Naive thymus-derived CD4-positive, alpha-beta T cell (primary cell): ENCODE results near the gene TOM1L2. TPM values are rescaled to one million over a fixed set of nuclear protein-coding genes. Genes with fewer than 3 reads are reported as not detected.
A peak's percentile ranks its signal among the peaks of the same experiment; 100 is the strongest.

Experiments used
- ATAC-seq: fragments of 150-1000 bp; cut with Tn5 transposase; 2 replicates; pipeline ENCODE4 v1.10.0; 2021; ENCODE audit warnings: mild to moderate bottlenecking, moderate library complexity
- CTCF ChIA-PET: fragments of 350-600 bp; sonication (Branson Sonifier 250); formaldehyde crosslinking; loops from one replicate; lab custom pipeline; 2021; ENCODE audit warnings: antibody characterized with exemption; lab: Charles Lee
- POLR2A ChIA-PET: fragments of 350-600 bp; sonication (Branson Sonifier 250); formaldehyde crosslinking; loops from one replicate; lab custom pipeline; 2021; ENCODE audit warnings: antibody characterized with exemption, inconsistent platforms; lab: Charles Lee
- DNase-seq, 9 donors: peaks; one replicate each; pipeline versions ENCODE4 v3.0.0 to v3.0.0-alpha.2; 2020 to 2022; ENCODE audit warnings: mixed read lengths in 1 of 9
- H3K27ac ChIP-seq: one replicate; pipeline ENCODE4 v1.7.0; 2013; ENCODE audit warnings: mild to moderate bottlenecking, low read depth, low read length, moderate library complexity
- H3K27me3 ChIP-seq, 2 donors: one replicate each; pipeline ENCODE4 v1.7.0; 2013; ENCODE audit warnings: low read length in 2 of 2, mild to moderate bottlenecking in 2 of 2, moderate library complexity in 2 of 2; ENCODE audit not compliant: control insufficient read depth in 2 of 2, insufficient read depth in 2 of 2
- H3K36me3 ChIP-seq, 3 experiments: 1 replicate in 2 of 3; 2 replicates in 1 of 3; pipeline ENCODE4 v1.7.0; 2013; ENCODE audit warnings: low read length in 3 of 3, mild to moderate bottlenecking in 3 of 3, moderate library complexity in 1 of 3; ENCODE audit not compliant: insufficient read depth in 3 of 3, control insufficient read depth in 2 of 3
- H3K4me1 ChIP-seq, 2 donors: one replicate each; pipeline ENCODE4 v1.7.0; 2013; ENCODE audit warnings: low read length in 2 of 2, mild to moderate bottlenecking in 2 of 2, moderate library complexity in 1 of 2; ENCODE audit not compliant: control insufficient read depth in 2 of 2, insufficient read depth in 2 of 2
- H3K4me3 ChIP-seq: 2 replicates; pipeline ENCODE4 v1.7.0; 2013; ENCODE audit warnings: mild to moderate bottlenecking, low read length
- H3K9me3 ChIP-seq, 3 experiments: 1 replicate in 2 of 3; 2 replicates in 1 of 3; pipeline ENCODE4 v1.7.0; 2013; ENCODE audit warnings: low read length in 3 of 3; ENCODE audit not compliant: control insufficient read depth in 2 of 3
- H3K27ac Mint-ChIP-seq, 9 donors: one replicate each; pipeline ENCODE4 v1.8.0; 2020 to 2022; ENCODE audit warnings: mixed read lengths in 9 of 9, mild to moderate bottlenecking in 8 of 9, moderate library complexity in 5 of 9, inconsistent platforms in 2 of 9
- H3K27me3 Mint-ChIP-seq, 5 donors: one replicate each; pipeline ENCODE4 v1.8.0; 2021 to 2022; ENCODE audit warnings: mixed read lengths in 5 of 5, mild to moderate bottlenecking in 1 of 5
- H3K36me3 Mint-ChIP-seq, 5 donors: one replicate each; pipeline ENCODE4 v1.8.0; 2020 to 2022; ENCODE audit warnings: mixed read lengths in 5 of 5, mild to moderate bottlenecking in 3 of 5, inconsistent platforms in 1 of 5
- H3K4me1 Mint-ChIP-seq, 7 donors: one replicate each; pipeline ENCODE4 v1.8.0; 2020 to 2022; ENCODE audit warnings: mixed read lengths in 7 of 7, mild to moderate bottlenecking in 3 of 7, inconsistent platforms in 1 of 7
- H3K4me3 Mint-ChIP-seq, 10 donors: one replicate each; pipeline ENCODE4 v1.8.0; 2020 to 2022; ENCODE audit warnings: mild to moderate bottlenecking in 10 of 10, mixed read lengths in 10 of 10, moderate library complexity in 6 of 10, inconsistent platforms in 2 of 10
- H3K9me3 Mint-ChIP-seq, 11 donors: one replicate each; pipeline ENCODE4 v1.8.0; 2020 to 2022; ENCODE audit warnings: mixed read lengths in 11 of 11, mild to moderate bottlenecking in 4 of 11, inconsistent platforms in 1 of 11, moderate library complexity in 1 of 11
- intact Hi-C, 2 donors: fragments of 100-400 bp; cut with micrococcal nuclease; formaldehyde crosslinking; loops; one replicate each; pipeline ENCODE4 v1.15.1; 2023
- polyA plus RNA-seq, 2 donors: library from polyadenylated mRNA; unstranded; fragments of 300-500 nt; fragmentation: Illumina TruSeq; gene quantifications; one replicate each; pipeline ENCODE4 v1.2.3, GENCODE V29; 2021
- total RNA-seq, 6 experiments: library from RNA in 5 of 6; stranded (reverse) in 5 of 6; gene quantifications; 1 replicate in 5 of 6; 2 replicates in 1 of 6; pipeline ENCODE4 v1.2.3 and lab custom pipeline; 2021 to 2026

TOM1L2 gene
- total and polyA plus RNA-seq, 7 experiments from 2014 or later, result 6.9 to 84.1 (median 61.0) TPM

- H3K36me3 ChIP-seq, result peaks cover 0 to 13% (median 0%) of the 10 kb centered on the region in 3 experiments
- ChIA-PET CTCF (interaction anchor here (0.9 to 2.1 kb wide), 4 partner anchors 10 to 47 kb away, joined by 3 to 7 read pairs (median 4); no protein-coding TSS in a partner anchor), POLR2A (interaction anchor here (0.9 to 6.1 kb wide), 8 partner anchors 8 to 168 kb away, joined by 3 to 66 read pairs (median 4); partner anchors contain the start of genes RAI1 and SREBF1)
- Mint-ChIP-seq H3K36me3 (peaks cover 0 to 14% (median 0%) of the 10 kb centered on the region in 5 donors), H3K4me3 (peak overlapping the region; percentile 72 to 81 (median 76)), H3K4me1 (peaks cover 45 to 70% (median 63%) of the 10 kb centered on the region in 7 donors), H3K27ac (peak overlapping the region; percentile 95 to 98 (median 96)), H3K27me3 (no peaks in the 10 kb centered on the region), H3K9me3 (no peaks in the 10 kb centered on the region)
- H3K27ac ChIP-seq, result peak overlapping the region; percentile 70
- DNase-seq (no peak), ATAC-seq (no peak)
- intact Hi-C loops, result loop anchor here (1.0 to 2.0 kb wide), 5 partner anchors 8 to 56 kb away; partner anchors contain the start of gene SREBF1 (in 2 of the 2)
- H3K9me3 ChIP-seq, result no peaks in the 10 kb centered on the region
- peak overlapping the region; percentile 5 for H3K4me3 ChIP-seq
- no peaks in the 10 kb centered on the region for H3K27me3 ChIP-seq
- peaks cover 35 to 59% of the 10 kb centered on the region in 2 donors for H3K4me1 ChIP-seq
Measured at GRCh38 chr17:17848311-17849082, 123.7 kb downstream of the TOM1L2 start.

GRCh38 chr17:17847726-17848125 is 124.5 kb downstream of the TOM1L2 start:
- peak overlapping the region in 8 of 9 donors; percentile 79 to 98 (median 96) for H3K27ac Mint-ChIP-seq
- ChIA-PET CTCF (interaction anchor here (0.6 to 2.1 kb wide), 3 partner anchors 9 to 164 kb away, joined by 3 to 7 read pairs (median 3); no protein-coding TSS in a partner anchor), POLR2A (interaction anchor here (0.9 to 6.1 kb wide), 3 partner anchors 11 to 22 kb away, joined by 3 to 66 read pairs (median 4); partner anchors contain the start of gene SREBF1)
- DNase-seq, result no peak
- H3K36me3 Mint-ChIP-seq, result peaks cover 0 to 13% (median 0%) of the 10 kb centered on the region in 5 donors
- no peak for ATAC-seq
- H3K4me1 Mint-ChIP-seq, result peaks cover 45 to 65% (median 56%) of the 10 kb centered on the region in 7 donors
- no peaks in the 10 kb centered on the region for H3K9me3 ChIP-seq
- no peaks in the 10 kb centered on the region for H3K27me3 ChIP-seq
- peak overlapping the region in 3 of 10 donors; percentile 56 to 81 (median 79) for H3K4me3 Mint-ChIP-seq
- intact Hi-C loops, result loop anchor here in 1 of 2 donors (2.0 kb wide), 1 partner anchor 55 kb away; no protein-coding TSS in a partner anchor
- no peak overlapping the region for H3K4me3 ChIP-seq
- H3K9me3 Mint-ChIP-seq, result no peaks in the 10 kb centered on the region
- H3K27me3 Mint-ChIP-seq, result no peaks in the 10 kb centered on the region
- peaks cover 0 to 13% (median 0%) of the 10 kb centered on the region in 3 experiments for H3K36me3 ChIP-seq
- peak overlapping the region; percentile 70 for H3K27ac ChIP-seq
- peaks cover 35 to 59% of the 10 kb centered on the region in 2 donors for H3K4me1 ChIP-seq

- peaks cover 43 to 62% (median 54%) of the 10 kb centered on the region in 7 donors for H3K4me1 Mint-ChIP-seq
- Histone ChIP-seq H3K36me3 (peaks cover 0 to 13% (median 0%) of the 10 kb centered on the region in 3 experiments), H3K27me3 (no peaks in the 10 kb centered on the region), H3K4me3 (no peak overlapping the region), H3K27ac (no peak overlapping the region), H3K4me1 (peaks cover 35 to 56% of the 10 kb centered on the region in 2 donors), H3K9me3 (no peaks in the 10 kb centered on the region)
- ChIA-PET POLR2A (interaction anchor here (0.9 to 6.1 kb wide), 3 partner anchors 10 to 21 kb away, joined by 3 to 66 read pairs (median 4); partner anchors contain the start of gene SREBF1), CTCF (interaction anchor here (0.6 to 1.2 kb wide), 2 partner anchors 34 to 164 kb away, joined by 3 read pairs; no protein-coding TSS in a partner anchor)
- H3K27me3 Mint-ChIP-seq, result no peaks in the 10 kb centered on the region
- H3K36me3 Mint-ChIP-seq, result peaks cover 0 to 11% (median 0%) of the 10 kb centered on the region in 5 donors
- H3K9me3 Mint-ChIP-seq, result no peaks in the 10 kb centered on the region
- H3K4me3 Mint-ChIP-seq, result peak overlapping the region in 2 of 10 donors; percentile 79 to 81
- intact Hi-C loops, result no loop called here
- DNase-seq (no peak), ATAC-seq (no peak)
- H3K27ac Mint-ChIP-seq, result peak overlapping the region; percentile 12 to 98 (median 79)
Measured at GRCh38 chr17:17847118-17847689, 125.0 kb downstream of the TOM1L2 start.

GRCh38 chr17:17846645-17847044 is 125.6 kb downstream of the TOM1L2 start:
- H3K27ac ChIP-seq, result no peak overlapping the region

GRCh38 chr17:17846003-17846402 is 126.2 kb downstream of the TOM1L2 start:
- ATAC-seq (no peak), DNase-seq (no peak)
- H3K4me1 Mint-ChIP-seq, result peaks cover 34 to 53% (median 50%) of the 10 kb centered on the region in 7 donors
- peaks cover 0 to 7% (median 0%) of the 10 kb centered on the region in 5 donors for H3K36me3 Mint-ChIP-seq
- Histone ChIP-seq H3K27ac (no peak overlapping the region), H3K4me3 (no peak overlapping the region), H3K27me3 (no peaks in the 10 kb centered on the region), H3K36me3 (peaks cover 0 to 13% (median 0%) of the 10 kb centered on the region in 3 experiments), H3K9me3 (no peaks in the 10 kb centered on the region), H3K4me1 (peaks cover 35 to 44% of the 10 kb centered on the region in 2 donors)
- peak overlapping the region in 1 of 10 donors; percentile 79 for H3K4me3 Mint-ChIP-seq
- peak overlapping the region in 8 of 9 donors; percentile 12 to 96 (median 46) for H3K27ac Mint-ChIP-seq
- no peaks in the 10 kb centered on the region for H3K27me3 Mint-ChIP-seq
- CTCF ChIA-PET, result interaction anchor here (1.0 to 1.4 kb wide), 3 partner anchors 11 to 33 kb away, joined by 3 read pairs; no protein-coding TSS in a partner anchor
- POLR2A ChIA-PET, result interaction anchor here (6.1 kb wide), 1 partner anchor 9 kb away, joined by 66 read pairs; the partner anchor contains the start of gene SREBF1
- intact Hi-C loops, result no loop called here
- no peaks in the 10 kb centered on the region for H3K9me3 Mint-ChIP-seq

More at GRCh38 chr17:17846645-17847044, 125.6 kb downstream of the TOM1L2 start:
- H3K27me3 Mint-ChIP-seq, result no peaks in the 10 kb centered on the region
- Histone ChIP-seq H3K27me3 (no peaks in the 10 kb centered on the region), H3K36me3 (peaks cover 0 to 13% (median 0%) of the 10 kb centered on the region in 3 experiments), H3K4me1 (peaks cover 35 to 51% of the 10 kb centered on the region in 2 donors), H3K4me3 (no peak overlapping the region), H3K9me3 (no peaks in the 10 kb centered on the region)
- POLR2A ChIA-PET, result interaction anchor here (6.1 kb wide), 1 partner anchor 10 kb away, joined by 66 read pairs; the partner anchor contains the start of gene SREBF1
- intact Hi-C loops, result no loop called here
- H3K4me1 Mint-ChIP-seq, result peaks cover 37 to 57% (median 53%) of the 10 kb centered on the region in 7 donors
- no peak for ATAC-seq
- DNase-seq, result no peak
- H3K27ac Mint-ChIP-seq, result peak overlapping the region; percentile 31 to 98 (median 73)
- H3K36me3 Mint-ChIP-seq, result peaks cover 0 to 7% (median 0%) of the 10 kb centered on the region in 5 donors
- CTCF ChIA-PET, result interaction anchor here (1.2 to 1.4 kb wide), 2 partner anchors 10 to 33 kb away, joined by 3 read pairs; no protein-coding TSS in a partner anchor
- no peaks in the 10 kb centered on the region for H3K9me3 Mint-ChIP-seq
- peak overlapping the region in 2 of 10 donors; percentile 79 to 81 for H3K4me3 Mint-ChIP-seq
